Measurements from ENCODE around the gene EXTL1.

DNA sequence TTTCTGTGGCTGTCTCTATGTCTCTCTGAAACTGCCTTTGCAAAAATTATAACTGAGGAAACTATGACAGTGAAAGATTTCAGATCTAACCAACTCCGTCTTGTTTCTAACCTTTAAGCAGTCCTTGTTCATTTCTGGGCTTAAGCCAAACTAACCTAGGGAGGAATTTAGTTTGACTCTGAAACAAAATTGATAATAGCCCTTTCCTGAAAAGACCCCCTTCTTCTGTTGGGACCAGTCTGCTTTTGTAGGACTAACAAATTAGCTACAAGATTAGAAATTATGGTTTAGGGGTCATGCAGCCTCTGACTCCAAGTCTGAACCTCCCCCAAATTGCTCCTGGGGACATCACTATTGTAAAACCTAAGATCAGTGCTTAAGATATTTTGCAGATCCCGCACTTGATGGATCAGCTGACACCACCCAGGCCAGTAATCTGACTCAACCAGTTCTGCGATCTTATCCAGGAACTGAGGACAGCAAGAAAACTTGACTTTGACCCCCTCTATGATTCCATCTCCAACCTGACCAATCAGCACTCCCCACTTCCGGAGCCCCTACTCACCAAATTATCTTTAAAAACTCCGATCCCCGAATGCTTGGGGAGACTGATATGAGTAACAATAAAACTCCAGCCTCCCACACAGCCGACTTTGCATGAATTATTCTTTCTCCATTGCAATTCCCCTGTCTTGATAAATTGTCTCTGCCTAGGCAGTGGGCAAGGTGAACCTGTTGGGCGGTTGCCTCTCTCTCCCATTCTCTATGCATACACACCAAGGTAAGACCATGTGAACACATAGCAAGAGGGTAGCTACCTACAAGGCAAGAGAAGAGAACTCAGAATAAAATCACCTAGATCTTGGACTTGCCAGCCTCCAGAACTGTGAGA is 57.0 kb downstream of the EXTL1 start:
- TF ChIP-seq POLR2AphosphoS5 (IDR thresholded peaks at IDR 0.05; ENCODE audit: low read depth, low read length) (no peak), EP300 (IDR thresholded peaks at IDR 0.05; ENCODE audit: borderline replicate concordance in 1 of 2, low read depth in 1 of 2, low read length in 1 of 2) (no peak), TCF12 (IDR thresholded peaks at IDR 0.05) (no peak), RCOR1 (IDR thresholded peaks at IDR 0.05; ENCODE audit: low read length) (no peak), FOSL2 (IDR thresholded peaks at IDR 0.05; ENCODE audit: borderline replicate concordance, low read depth) (no peak), EZH2phosphoT487 (IDR thresholded peaks at IDR 0.05; ENCODE audit: borderline replicate concordance, low read depth) (no peak)
- TF ChIP-seq, protein P1, sequence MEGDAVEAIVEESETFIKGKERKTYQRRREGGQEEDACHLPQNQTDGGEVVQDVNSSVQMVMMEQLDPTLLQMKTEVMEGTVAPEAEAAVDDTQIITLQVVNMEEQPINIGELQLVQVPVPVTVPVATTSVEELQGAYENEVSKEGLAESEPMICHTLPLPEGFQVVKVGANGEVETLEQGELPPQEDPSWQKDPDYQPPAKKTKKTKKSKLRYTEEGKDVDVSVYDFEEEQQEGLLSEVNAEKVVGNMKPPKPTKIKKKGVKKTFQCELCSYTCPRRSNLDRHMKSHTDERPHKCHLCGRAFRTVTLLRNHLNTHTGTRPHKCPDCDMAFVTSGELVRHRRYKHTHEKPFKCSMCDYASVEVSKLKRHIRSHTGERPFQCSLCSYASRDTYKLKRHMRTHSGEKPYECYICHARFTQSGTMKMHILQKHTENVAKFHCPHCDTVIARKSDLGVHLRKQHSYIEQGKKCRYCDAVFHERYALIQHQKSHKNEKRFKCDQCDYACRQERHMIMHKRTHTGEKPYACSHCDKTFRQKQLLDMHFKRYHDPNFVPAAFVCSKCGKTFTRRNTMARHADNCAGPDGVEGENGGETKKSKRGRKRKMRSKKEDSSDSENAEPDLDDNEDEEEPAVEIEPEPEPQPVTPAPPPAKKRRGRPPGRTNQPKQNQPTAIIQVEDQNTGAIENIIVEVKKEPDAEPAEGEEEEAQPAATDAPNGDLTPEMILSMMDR (IDR thresholded peaks at IDR 0.05) = no peak
- TF ChIP-seq, protein P2, sequence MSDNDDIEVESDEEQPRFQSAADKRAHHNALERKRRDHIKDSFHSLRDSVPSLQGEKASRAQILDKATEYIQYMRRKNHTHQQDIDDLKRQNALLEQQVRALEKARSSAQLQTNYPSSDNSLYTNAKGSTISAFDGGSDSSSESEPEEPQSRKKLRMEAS (IDR thresholded peaks at IDR 0.05; ENCODE audit: low read depth) = no peak
- TF ChIP-seq, protein P3, sequence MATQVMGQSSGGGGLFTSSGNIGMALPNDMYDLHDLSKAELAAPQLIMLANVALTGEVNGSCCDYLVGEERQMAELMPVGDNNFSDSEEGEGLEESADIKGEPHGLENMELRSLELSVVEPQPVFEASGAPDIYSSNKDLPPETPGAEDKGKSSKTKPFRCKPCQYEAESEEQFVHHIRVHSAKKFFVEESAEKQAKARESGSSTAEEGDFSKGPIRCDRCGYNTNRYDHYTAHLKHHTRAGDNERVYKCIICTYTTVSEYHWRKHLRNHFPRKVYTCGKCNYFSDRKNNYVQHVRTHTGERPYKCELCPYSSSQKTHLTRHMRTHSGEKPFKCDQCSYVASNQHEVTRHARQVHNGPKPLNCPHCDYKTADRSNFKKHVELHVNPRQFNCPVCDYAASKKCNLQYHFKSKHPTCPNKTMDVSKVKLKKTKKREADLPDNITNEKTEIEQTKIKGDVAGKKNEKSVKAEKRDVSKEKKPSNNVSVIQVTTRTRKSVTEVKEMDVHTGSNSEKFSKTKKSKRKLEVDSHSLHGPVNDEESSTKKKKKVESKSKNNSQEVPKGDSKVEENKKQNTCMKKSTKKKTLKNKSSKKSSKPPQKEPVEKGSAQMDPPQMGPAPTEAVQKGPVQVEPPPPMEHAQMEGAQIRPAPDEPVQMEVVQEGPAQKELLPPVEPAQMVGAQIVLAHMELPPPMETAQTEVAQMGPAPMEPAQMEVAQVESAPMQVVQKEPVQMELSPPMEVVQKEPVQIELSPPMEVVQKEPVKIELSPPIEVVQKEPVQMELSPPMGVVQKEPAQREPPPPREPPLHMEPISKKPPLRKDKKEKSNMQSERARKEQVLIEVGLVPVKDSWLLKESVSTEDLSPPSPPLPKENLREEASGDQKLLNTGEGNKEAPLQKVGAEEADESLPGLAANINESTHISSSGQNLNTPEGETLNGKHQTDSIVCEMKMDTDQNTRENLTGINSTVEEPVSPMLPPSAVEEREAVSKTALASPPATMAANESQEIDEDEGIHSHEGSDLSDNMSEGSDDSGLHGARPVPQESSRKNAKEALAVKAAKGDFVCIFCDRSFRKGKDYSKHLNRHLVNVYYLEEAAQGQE (IDR thresholded peaks at IDR 0.05; ENCODE audit: low read depth, low read length) = no peak
- TF ChIP-seq, protein P4, sequence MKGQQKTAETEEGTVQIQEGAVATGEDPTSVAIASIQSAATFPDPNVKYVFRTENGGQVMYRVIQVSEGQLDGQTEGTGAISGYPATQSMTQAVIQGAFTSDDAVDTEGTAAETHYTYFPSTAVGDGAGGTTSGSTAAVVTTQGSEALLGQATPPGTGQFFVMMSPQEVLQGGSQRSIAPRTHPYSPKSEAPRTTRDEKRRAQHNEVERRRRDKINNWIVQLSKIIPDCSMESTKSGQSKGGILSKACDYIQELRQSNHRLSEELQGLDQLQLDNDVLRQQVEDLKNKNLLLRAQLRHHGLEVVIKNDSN (IDR thresholded peaks at IDR 0.05; ENCODE audit: borderline replicate concordance, low read depth) = no peak

Measured in SK-N-SH (cell line).